ENCODE results near the gene NDUFV2. TPM values are rescaled to one million over a fixed set of nuclear protein-coding genes. Genes with fewer than 3 reads are reported as not detected.

The NDUFV2 gene
- total RNA-seq, 1 experiment from 2014 or later, result 211 TPM

DNA sequence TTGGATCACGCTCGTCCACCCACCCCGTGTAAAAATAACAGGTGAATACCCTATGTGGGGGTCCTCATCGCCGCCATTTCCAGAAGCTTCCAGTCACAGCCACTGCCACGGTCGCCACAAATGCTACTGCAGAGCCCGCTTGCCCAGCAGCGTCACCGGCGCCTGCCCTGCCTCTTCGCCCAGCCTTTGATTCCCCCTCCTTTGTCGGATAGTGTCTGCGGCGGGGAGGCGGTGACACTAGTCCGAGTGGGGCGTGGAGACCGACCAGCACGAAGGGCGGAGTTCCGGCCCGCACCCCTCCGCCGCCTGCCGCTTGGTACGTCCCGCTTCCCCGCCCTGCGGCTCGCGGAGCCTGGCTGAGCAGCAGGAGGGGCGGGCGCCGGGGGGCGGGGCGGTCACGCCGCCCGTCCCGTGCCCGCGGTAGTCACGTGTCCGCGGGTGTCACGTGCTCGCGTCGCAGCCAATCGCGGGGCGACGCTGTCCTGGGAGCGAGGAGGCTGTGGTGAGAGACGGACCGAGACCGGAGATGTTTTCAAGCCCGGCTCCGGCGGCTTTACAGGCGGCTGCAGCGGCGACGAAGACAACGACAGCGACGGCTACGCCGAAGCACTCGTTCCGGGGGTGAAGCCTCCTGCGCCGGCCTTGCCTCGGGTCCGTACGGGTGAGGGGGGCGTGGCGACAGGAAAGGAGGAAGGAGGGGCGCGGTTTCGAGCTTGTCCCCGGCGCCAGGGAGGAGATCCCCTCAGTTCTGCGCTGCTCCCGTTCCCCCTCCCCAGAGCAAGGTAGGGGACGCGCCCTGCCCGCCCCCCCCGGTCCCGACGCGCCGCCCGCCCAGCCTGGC is 34.0 kb downstream of the NDUFV2 start, which contains the start of gene ANKRD12:
Gene ANKRD12, plus strand, starts transcription at position 467 of the 841 bp plus-strand sequence. CDS start 45,652 bp downstream, outside the sequence.
- intact Hi-C loops (cut with micrococcal nuclease; ENCODE audit: unreplicated experiment), result loop anchor here (1.0 to 10.0 kb wide), 4 partner anchors 34 to 378 kb away; partner anchors contain the start of genes NDUFV2 and TWSG1
- Histone ChIP-seq H3K9me3 (no peaks in the 10 kb centered on the region), H3K4me3 (ENCODE audit: low read depth, low read length) (peak within 1 kb of the TSS; percentile 96), H3K4me1 (peaks cover 22% of the 10 kb centered on the region), H3K36me3 (ENCODE audit: control insufficient read depth, insufficient read depth, low read length) (no peaks in the 10 kb centered on the region), H3K27me3 (replicated peaks; ENCODE audit: control insufficient read depth, insufficient read depth, low read length) (no peaks in the 10 kb centered on the region)
- peak; percentile 97 to 98 for DNase-seq
- Mint-ChIP-seq H3K9me3 (ENCODE audit: unreplicated experiment) (no peaks in the 10 kb centered on the region), H3K4me3 (ENCODE audit: unreplicated experiment) (peak within 1 kb of the TSS; percentile 94), H3K27me3 (ENCODE audit: insufficient read depth, unreplicated experiment) (no peaks in the 10 kb centered on the region), H3K4me1 (ENCODE audit: low read depth, unreplicated experiment) (peaks cover 22% of the 10 kb centered on the region), H3K36me3 (ENCODE audit: insufficient read depth, unreplicated experiment) (peaks cover 46% of the 10 kb centered on the region), H3K27ac (ENCODE audit: unreplicated experiment) (peak within 1 kb of the TSS; percentile 96)
- no peak for TF ChIP-seq CTCF (IDR thresholded peaks at IDR 0.05; ENCODE audit: insufficient read depth in 1 of 2, low read depth in 1 of 2, low read length in 1 of 2, severe bottlenecking in 1 of 2, unreplicated experiment in 1 of 2)
- POLR2A ChIA-PET, result interaction anchor here (0.5 to 3.2 kb wide), 3 partner anchors 34 to 221 kb away, joined by 3 to 19 read pairs (median 4); partner anchors contain the start of gene NDUFV2
- no TSS peak for BruUV-seq (replicated peaks)
- CTCF ChIA-PET, result interaction anchor here (1.5 to 2.4 kb wide), 2 partner anchors 33 to 63 kb away, joined by 6 to 8 read pairs; partner anchors contain the start of gene NDUFV2

- Mint-ChIP-seq H3K4me3 (ENCODE audit: unreplicated experiment) (peak overlapping the region; percentile 94), H3K27me3 (ENCODE audit: insufficient read depth, unreplicated experiment) (no peaks in the 10 kb centered on the region), H3K27ac (ENCODE audit: unreplicated experiment) (peak overlapping the region; percentile 96), H3K4me1 (ENCODE audit: low read depth, unreplicated experiment) (peaks cover 18% of the 10 kb centered on the region), H3K9me3 (ENCODE audit: unreplicated experiment) (no peaks in the 10 kb centered on the region), H3K36me3 (ENCODE audit: insufficient read depth, unreplicated experiment) (peaks cover 37% of the 10 kb centered on the region)
- H3K9me3 ChIP-seq, result no peaks in the 10 kb centered on the region
- no peaks in the 10 kb centered on the region for H3K27me3 ChIP-seq (replicated peaks; ENCODE audit: control insufficient read depth, insufficient read depth, low read length)
- no TSS peak for BruUV-seq (replicated peaks)
- ChIA-PET POLR2A (interaction anchor here (0.5 to 3.2 kb wide), 2 partner anchors 35 to 222 kb away, joined by 3 to 19 read pairs; partner anchors contain the start of gene NDUFV2), CTCF (interaction anchor here (1.5 to 2.4 kb wide), 2 partner anchors 34 to 64 kb away, joined by 6 to 8 read pairs; partner anchors contain the start of gene NDUFV2)
- intact Hi-C loops (cut with micrococcal nuclease; ENCODE audit: unreplicated experiment), result loop anchor here (2.0 to 10.0 kb wide), 3 partner anchors 45 to 377 kb away; partner anchors contain the start of gene TWSG1
- H3K4me3 ChIP-seq (ENCODE audit: low read depth, low read length), result peak overlapping the region; percentile 96
- no peaks in the 10 kb centered on the region for H3K36me3 ChIP-seq (ENCODE audit: control insufficient read depth, insufficient read depth, low read length)
- TF ChIP-seq CTCF (IDR thresholded peaks at IDR 0.05; ENCODE audit: insufficient read depth in 1 of 2, low read depth in 1 of 2, low read length in 1 of 2, severe bottlenecking in 1 of 2, unreplicated experiment in 1 of 2), result no peak
- DNase-seq, result peak; percentile 77 to 80
- peaks cover 22% of the 10 kb centered on the region for H3K4me1 ChIP-seq
These were observed 34.9 kb downstream of the NDUFV2 start for GRCh38 chr18:9137168-9138066.
